ENCODE measurements around the gene FBXO36.
"Not testable (repeated sequence)": the region's sequence is repeated elsewhere in the genome, so short reads cannot be mapped to it uniquely, and the experiment has no call there.

Gene FBXO36

GRCh38 chr2:229956491-229956890, 34.2 kb downstream of the FBXO36 start:
- H2BK12ac ChIP-seq (ENCODE audit: low read length in 2 of 2), result no peak overlapping the region
- no peaks in the 10 kb centered on the region for H3K9me3 ChIP-seq (ENCODE audit: control insufficient read depth, low read length)
- H3K4me1 ChIP-seq (ENCODE audit: control insufficient read depth, insufficient read depth, low read depth, low read length), result no peaks in the 10 kb centered on the region
- H3K23ac ChIP-seq (ENCODE audit: low read length in 2 of 2), result no peak overlapping the region
- no peak overlapping the region for H3K27ac ChIP-seq (ENCODE audit: low read length, poor library complexity, severe bottlenecking)
- H2AFZ ChIP-seq (ENCODE audit: low read depth, low read length), result no peak overlapping the region
- H2BK120ac ChIP-seq (ENCODE audit: low read depth, low read length), result no peak overlapping the region
- H2BK15ac ChIP-seq (ENCODE audit: low read depth, poor library complexity, severe bottlenecking), result no peak overlapping the region
- WGBS, result 81% methylated on average over 3 of the region's 3 CpGs
- no peak overlapping the region for H3K4me3 ChIP-seq (ENCODE audit: insufficient read depth in 1 of 2, low read depth in 1 of 2, low read length in 2 of 2)
- H3K36me3 ChIP-seq (ENCODE audit: control insufficient read depth in 1 of 2, insufficient read depth in 2 of 2, low read depth in 1 of 2, low read length in 2 of 2), result no peaks in the 10 kb centered on the region
- H3K4me2 ChIP-seq (ENCODE audit: low read length, poor library complexity, severe bottlenecking), result no peak overlapping the region
- H4K8ac ChIP-seq (ENCODE audit: low read length), result no peak overlapping the region
- H3K18ac ChIP-seq (ENCODE audit: low read depth in 1 of 2, low read length in 2 of 2), result no peak overlapping the region
- H3K14ac ChIP-seq (ENCODE audit: low read length in 2 of 2), result no peak overlapping the region
- no peak overlapping the region for H3K9ac ChIP-seq (ENCODE audit: low read length)
- no peak overlapping the region for H2BK5ac ChIP-seq (ENCODE audit: low read depth, low read length, poor library complexity, severe bottlenecking)
- no peaks in the 10 kb centered on the region for H3K79me1 ChIP-seq (replicated peaks; ENCODE audit: low read length, poor library complexity, severe bottlenecking)
- no peak overlapping the region for H3K4ac ChIP-seq (ENCODE audit: low read depth in 1 of 2, low read length in 2 of 2)
- DNase-seq, result no peak
- no peaks in the 10 kb centered on the region for H3K27me3 ChIP-seq (ENCODE audit: control insufficient read depth in 1 of 2, insufficient read depth in 1 of 2, low read length in 2 of 2)
- H2AK5ac ChIP-seq (ENCODE audit: low read length, severe bottlenecking), result no peak overlapping the region
- no peak overlapping the region for H4K91ac ChIP-seq (ENCODE audit: low read length)

GRCh38 chr2:229963596-229963995, 41.3 kb downstream of the FBXO36 start:
- not testable (repeated sequence) for DNase-seq; H3K4me2 ChIP-seq (ENCODE audit: low read length, poor library complexity, severe bottlenecking); H2AFZ ChIP-seq (ENCODE audit: low read depth, low read length); H3K27ac ChIP-seq (ENCODE audit: low read length, poor library complexity, severe bottlenecking); H2BK120ac ChIP-seq (ENCODE audit: low read depth, low read length); H3K9ac ChIP-seq (ENCODE audit: low read length); H2BK5ac ChIP-seq (ENCODE audit: low read depth, low read length, poor library complexity, severe bottlenecking); H3K27me3 ChIP-seq (ENCODE audit: control insufficient read depth in 1 of 2, insufficient read depth in 1 of 2, low read length in 2 of 2); H3K4me1 ChIP-seq (ENCODE audit: control insufficient read depth, insufficient read depth, low read depth, low read length); H4K8ac ChIP-seq (ENCODE audit: low read length); H3K36me3 ChIP-seq (ENCODE audit: control insufficient read depth in 1 of 2, insufficient read depth in 2 of 2, low read depth in 1 of 2, low read length in 2 of 2); H3K18ac ChIP-seq (ENCODE audit: low read depth in 1 of 2, low read length in 2 of 2); H2BK12ac ChIP-seq (ENCODE audit: low read length in 2 of 2); H3K4me3 ChIP-seq (ENCODE audit: insufficient read depth in 1 of 2, low read depth in 1 of 2, low read length in 2 of 2); H2BK15ac ChIP-seq (ENCODE audit: low read depth, poor library complexity, severe bottlenecking); H3K14ac ChIP-seq (ENCODE audit: low read length in 2 of 2); H3K9me3 ChIP-seq (ENCODE audit: control insufficient read depth, low read length); H4K91ac ChIP-seq (ENCODE audit: low read length); H2AK5ac ChIP-seq (ENCODE audit: low read length, severe bottlenecking); H3K79me1 ChIP-seq (replicated peaks; ENCODE audit: low read length, poor library complexity, severe bottlenecking); H3K23ac ChIP-seq (ENCODE audit: low read length in 2 of 2); H3K4ac ChIP-seq (ENCODE audit: low read depth in 1 of 2, low read length in 2 of 2)
- 100% methylated on average over 4 of the region's 9 CpGs for WGBS

GRCh38 chr2:229969921-229970320, 47.6 kb downstream of the FBXO36 start:
- no peak overlapping the region for H2BK5ac ChIP-seq (ENCODE audit: low read depth, low read length, poor library complexity, severe bottlenecking)
- no peak overlapping the region for H3K18ac ChIP-seq (ENCODE audit: low read depth in 1 of 2, low read length in 2 of 2)
- H3K36me3 ChIP-seq (ENCODE audit: control insufficient read depth in 1 of 2, insufficient read depth in 2 of 2, low read depth in 1 of 2, low read length in 2 of 2), result no peaks in the 10 kb centered on the region
- no peak overlapping the region for H4K91ac ChIP-seq (ENCODE audit: low read length)
- no peak for DNase-seq
- 100% methylated on average over 1 of the region's 3 CpGs for WGBS
- H4K8ac ChIP-seq (ENCODE audit: low read length), result no peak overlapping the region
- H2AK5ac ChIP-seq (ENCODE audit: low read length, severe bottlenecking), result no peak overlapping the region
- no peak overlapping the region for H3K14ac ChIP-seq (ENCODE audit: low read length in 2 of 2)
- H3K4me1 ChIP-seq (ENCODE audit: control insufficient read depth, insufficient read depth, low read depth, low read length), result no peaks in the 10 kb centered on the region
- no peak overlapping the region for H2AFZ ChIP-seq (ENCODE audit: low read depth, low read length)
- H3K4me2 ChIP-seq (ENCODE audit: low read length, poor library complexity, severe bottlenecking), result no peak overlapping the region
- no peak overlapping the region for H3K4ac ChIP-seq (ENCODE audit: low read depth in 1 of 2, low read length in 2 of 2)
- no peak overlapping the region for H3K4me3 ChIP-seq (ENCODE audit: insufficient read depth in 1 of 2, low read depth in 1 of 2, low read length in 2 of 2)
- peaks cover 3% of the 10 kb centered on the region for H3K79me1 ChIP-seq (replicated peaks; ENCODE audit: low read length, poor library complexity, severe bottlenecking)
- H2BK15ac ChIP-seq (ENCODE audit: low read depth, poor library complexity, severe bottlenecking), result no peak overlapping the region
- no peaks in the 10 kb centered on the region for H3K27me3 ChIP-seq (ENCODE audit: control insufficient read depth in 1 of 2, insufficient read depth in 1 of 2, low read length in 2 of 2)
- no peak overlapping the region for H3K9ac ChIP-seq (ENCODE audit: low read length)
- no peaks in the 10 kb centered on the region for H3K9me3 ChIP-seq (ENCODE audit: control insufficient read depth, low read length)
- H2BK12ac ChIP-seq (ENCODE audit: low read length in 2 of 2), result no peak overlapping the region
- no peak overlapping the region for H3K23ac ChIP-seq (ENCODE audit: low read length in 2 of 2)
- H3K27ac ChIP-seq (ENCODE audit: low read length, poor library complexity, severe bottlenecking), result no peak overlapping the region
- no peak overlapping the region for H2BK120ac ChIP-seq (ENCODE audit: low read depth, low read length)

- H4K91ac ChIP-seq (ENCODE audit: low read length), result no peak overlapping the region
- no peak overlapping the region for H3K9ac ChIP-seq (ENCODE audit: low read length)
- no peak overlapping the region for H2BK15ac ChIP-seq (ENCODE audit: low read depth, poor library complexity, severe bottlenecking)
- no peak overlapping the region for H3K4me3 ChIP-seq (ENCODE audit: insufficient read depth in 1 of 2, low read depth in 1 of 2, low read length in 2 of 2)
- H3K4me2 ChIP-seq (ENCODE audit: low read length, poor library complexity, severe bottlenecking), result no peak overlapping the region
- H3K27ac ChIP-seq (ENCODE audit: low read length, poor library complexity, severe bottlenecking), result no peak overlapping the region
- no peak overlapping the region for H2BK5ac ChIP-seq (ENCODE audit: low read depth, low read length, poor library complexity, severe bottlenecking)
- H3K18ac ChIP-seq (ENCODE audit: low read depth in 1 of 2, low read length in 2 of 2), result no peak overlapping the region
- H3K27me3 ChIP-seq (ENCODE audit: control insufficient read depth in 1 of 2, insufficient read depth in 1 of 2, low read length in 2 of 2), result no peaks in the 10 kb centered on the region
- H2BK12ac ChIP-seq (ENCODE audit: low read length in 2 of 2), result no peak overlapping the region
- H3K14ac ChIP-seq (ENCODE audit: low read length in 2 of 2), result no peak overlapping the region
- H3K79me1 ChIP-seq (replicated peaks; ENCODE audit: low read length, poor library complexity, severe bottlenecking), result peaks cover 3% of the 10 kb centered on the region
- DNase-seq, result no peak
- H3K36me3 ChIP-seq (ENCODE audit: control insufficient read depth in 1 of 2, insufficient read depth in 2 of 2, low read depth in 1 of 2, low read length in 2 of 2), result no peaks in the 10 kb centered on the region
- H3K9me3 ChIP-seq (ENCODE audit: control insufficient read depth, low read length), result no peaks in the 10 kb centered on the region
- no peak overlapping the region for H2BK120ac ChIP-seq (ENCODE audit: low read depth, low read length)
- no peak overlapping the region for H3K4ac ChIP-seq (ENCODE audit: low read depth in 1 of 2, low read length in 2 of 2)
- H3K23ac ChIP-seq (ENCODE audit: low read length in 2 of 2), result no peak overlapping the region
- no peak overlapping the region for H4K8ac ChIP-seq (ENCODE audit: low read length)
- 0% methylated on average over 1 of the region's 3 CpGs for WGBS
- H2AK5ac ChIP-seq (ENCODE audit: low read length, severe bottlenecking), result no peak overlapping the region
- no peak overlapping the region for H2AFZ ChIP-seq (ENCODE audit: low read depth, low read length)
- H3K4me1 ChIP-seq (ENCODE audit: control insufficient read depth, insufficient read depth, low read depth, low read length), result no peaks in the 10 kb centered on the region
Measured at GRCh38 chr2:229970406-229970805, 48.1 kb downstream of the FBXO36 start.
